OCI-LY3 (cell line): ENCODE measurements around the gene GCK.

Source experiments
- EZH2phosphoT487 ChIP-seq: fragments of 200-600 bp; shearing (Covaris generic); IDR thresholded peaks from 2 replicates; pipeline ENCODE4 v1.6.1; 2018; ENCODE audit warnings: antibody characterized with exemption, mixed run types, low read depth
- TF ChIP-seq, protein P1 (sequence below): fragments of 200-600, 300-600 bp; sonication (generic); IDR thresholded peaks from 2 replicates; pipeline ENCODE4 v1.5.1; 2014; ENCODE audit warnings: antibody characterized with exemption, low read length, low read depth

GRCh38 chr7:44114586-44115310, 74.5 kb downstream of the GCK start:
- TF ChIP-seq, protein P1, sequence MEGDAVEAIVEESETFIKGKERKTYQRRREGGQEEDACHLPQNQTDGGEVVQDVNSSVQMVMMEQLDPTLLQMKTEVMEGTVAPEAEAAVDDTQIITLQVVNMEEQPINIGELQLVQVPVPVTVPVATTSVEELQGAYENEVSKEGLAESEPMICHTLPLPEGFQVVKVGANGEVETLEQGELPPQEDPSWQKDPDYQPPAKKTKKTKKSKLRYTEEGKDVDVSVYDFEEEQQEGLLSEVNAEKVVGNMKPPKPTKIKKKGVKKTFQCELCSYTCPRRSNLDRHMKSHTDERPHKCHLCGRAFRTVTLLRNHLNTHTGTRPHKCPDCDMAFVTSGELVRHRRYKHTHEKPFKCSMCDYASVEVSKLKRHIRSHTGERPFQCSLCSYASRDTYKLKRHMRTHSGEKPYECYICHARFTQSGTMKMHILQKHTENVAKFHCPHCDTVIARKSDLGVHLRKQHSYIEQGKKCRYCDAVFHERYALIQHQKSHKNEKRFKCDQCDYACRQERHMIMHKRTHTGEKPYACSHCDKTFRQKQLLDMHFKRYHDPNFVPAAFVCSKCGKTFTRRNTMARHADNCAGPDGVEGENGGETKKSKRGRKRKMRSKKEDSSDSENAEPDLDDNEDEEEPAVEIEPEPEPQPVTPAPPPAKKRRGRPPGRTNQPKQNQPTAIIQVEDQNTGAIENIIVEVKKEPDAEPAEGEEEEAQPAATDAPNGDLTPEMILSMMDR: no peak
- TF ChIP-seq EZH2phosphoT487: no peak
